Measurements from ENCODE around the gene SLC1A7. TPM values are rescaled to one million over a fixed set of nuclear protein-coding genes. Genes with fewer than 3 reads are reported as not detected.

SLC1A7 gene
- total RNA-seq, 4 donors from 2014 or later: 4.7 to 12.8 (median 9.4) TPM; not detected in 1

- H3K27ac ChIP-seq: no peak overlapping the region
- no peaks in the 10 kb centered on the region for H3K9me3 ChIP-seq
- no peak for DNase-seq
- no peaks in the 10 kb centered on the region for H3K27me3 ChIP-seq
- H3K4me3 ChIP-seq: no peak overlapping the region
- peaks cover 0 to 23% (median 0%) of the 10 kb centered on the region in 4 donors for H3K4me1 ChIP-seq
- no peak for TF ChIP-seq POLR2A (IDR thresholded peaks at IDR 0.05)
- TF ChIP-seq CTCF (IDR thresholded peaks at IDR 0.05): no peak
- no peaks in the 10 kb centered on the region for H3K36me3 ChIP-seq
Measured at GRCh38 chr1:53122201-53122885, 20.1 kb downstream of the SLC1A7 start.

GRCh38 chr1:53121319-53122172 is 20.9 kb downstream of the SLC1A7 start:
- no peak overlapping the region for H3K4me3 ChIP-seq
- peaks cover 0 to 31% (median 0%) of the 10 kb centered on the region in 4 donors for H3K4me1 ChIP-seq
- no peak for TF ChIP-seq CTCF (IDR thresholded peaks at IDR 0.05)
- no peak for TF ChIP-seq POLR2A (IDR thresholded peaks at IDR 0.05)
- H3K36me3 ChIP-seq: no peaks in the 10 kb centered on the region
- no peaks in the 10 kb centered on the region for H3K9me3 ChIP-seq
- H3K27ac ChIP-seq: no peak overlapping the region
- no peaks in the 10 kb centered on the region for H3K27me3 ChIP-seq
- DNase-seq: peak in 1 of 3 donors; percentile 53

- H3K36me3 ChIP-seq: no peaks in the 10 kb centered on the region
- peaks cover 0 to 39% (median 0%) of the 10 kb centered on the region in 4 donors for H3K4me1 ChIP-seq
- no peak overlapping the region for H3K4me3 ChIP-seq
- H3K27ac ChIP-seq: no peak overlapping the region
- DNase-seq: no peak
- no peaks in the 10 kb centered on the region for H3K9me3 ChIP-seq
- TF ChIP-seq CTCF (IDR thresholded peaks at IDR 0.05) (no peak), POLR2A (IDR thresholded peaks at IDR 0.05) (no peak)
- no peaks in the 10 kb centered on the region for H3K27me3 ChIP-seq
Measured at GRCh38 chr1:53120659-53121058, 21.8 kb downstream of the SLC1A7 start.

- DNase-seq: no peak
- Histone ChIP-seq H3K36me3 (no peaks in the 10 kb centered on the region), H3K4me1 (peaks cover 0 to 52% (median 0%) of the 10 kb centered on the region in 4 donors), H3K27me3 (no peaks in the 10 kb centered on the region), H3K4me3 (no peak overlapping the region), H3K27ac (no peak overlapping the region), H3K9me3 (no peaks in the 10 kb centered on the region)
- TF ChIP-seq CTCF (IDR thresholded peaks at IDR 0.05) (no peak), POLR2A (IDR thresholded peaks at IDR 0.05) (no peak)
Measured at GRCh38 chr1:53117836-53118235, 24.6 kb downstream of the SLC1A7 start.

- Histone ChIP-seq H3K9me3 (no peaks in the 10 kb centered on the region), H3K4me1 (peaks cover 0 to 49% (median 0%) of the 10 kb centered on the region in 4 donors), H3K27ac (no peak overlapping the region), H3K36me3 (no peaks in the 10 kb centered on the region), H3K4me3 (no peak overlapping the region), H3K27me3 (no peaks in the 10 kb centered on the region)
- TF ChIP-seq POLR2A (IDR thresholded peaks at IDR 0.05): no peak
- TF ChIP-seq CTCF (IDR thresholded peaks at IDR 0.05): no peak
- DNase-seq: no peak
Measured at GRCh38 chr1:53116933-53117600, 25.4 kb downstream of the SLC1A7 start.

Measured in Peyer's patch (tissue), 4 donors.